Stomach (tissue), 4 donors: ENCODE measurements around the gene GPC6.

Experiments used
- EP300 ChIP-seq: sonication (generic); formaldehyde crosslinking; IDR thresholded peaks from one replicate; pipeline ENCODE4 v1.6.1; 2017; ENCODE audit warnings: antibody characterized with exemption
- POLR2A ChIP-seq, 4 donors: fragments of 450-650 bp; IDR thresholded peaks; one replicate each; pipeline ENCODE4 v1.6.1; 2016; ENCODE audit warnings: antibody characterized with exemption in 4 of 4, control low read depth in 2 of 4, mild to moderate bottlenecking in 1 of 4, moderate library complexity in 1 of 4
- POLR2AphosphoS5 ChIP-seq, 3 donors: sonication (generic); formaldehyde crosslinking; IDR thresholded peaks; one replicate each; pipeline ENCODE4 v1.6.1; 2016; ENCODE audit warnings: antibody characterized with exemption in 3 of 3
- TF ChIP-seq, protein P1 (sequence below), 7 experiments: fragments of 450-650 bp in 4 of 7; fragments of 200-600 bp in 3 of 7; sonication (generic) in 3 of 7; IDR thresholded peaks; one replicate each; pipeline ENCODE4 v1.5.1; 2016 to 2019; ENCODE audit warnings: antibody characterized with exemption in 7 of 7, control low read depth in 2 of 7, mild to moderate bottlenecking in 1 of 7

DNA sequence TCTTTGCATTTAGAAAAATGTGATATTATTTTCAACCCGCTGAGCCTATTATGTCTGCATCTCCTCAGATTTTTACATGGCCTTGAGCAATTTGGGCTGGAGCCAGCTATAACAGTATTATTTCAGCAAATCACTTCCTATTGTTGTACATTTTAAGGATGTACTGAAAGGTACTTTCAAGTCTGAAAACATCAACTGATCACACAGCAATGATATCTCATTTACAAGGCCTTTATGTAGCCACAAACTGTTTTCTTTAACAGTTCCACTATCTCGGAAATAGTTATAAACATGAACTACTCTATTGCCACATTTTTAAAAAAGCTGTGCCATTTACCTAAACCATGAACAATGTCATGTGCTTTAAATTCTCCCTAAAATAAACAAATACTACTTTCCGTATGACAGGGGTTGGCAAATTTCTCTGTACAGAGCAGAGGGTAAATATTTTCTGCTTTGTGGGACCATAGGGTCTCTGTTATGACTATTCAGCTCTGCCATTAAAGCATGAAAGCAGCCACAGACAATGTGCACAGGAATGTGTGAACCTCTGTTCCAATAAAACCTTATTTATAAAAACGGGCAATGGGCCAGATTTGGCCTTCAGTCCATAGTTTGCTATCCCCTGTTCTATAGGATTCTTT is 560.4 kb downstream of the GPC6 start:
- TF ChIP-seq, protein P1, sequence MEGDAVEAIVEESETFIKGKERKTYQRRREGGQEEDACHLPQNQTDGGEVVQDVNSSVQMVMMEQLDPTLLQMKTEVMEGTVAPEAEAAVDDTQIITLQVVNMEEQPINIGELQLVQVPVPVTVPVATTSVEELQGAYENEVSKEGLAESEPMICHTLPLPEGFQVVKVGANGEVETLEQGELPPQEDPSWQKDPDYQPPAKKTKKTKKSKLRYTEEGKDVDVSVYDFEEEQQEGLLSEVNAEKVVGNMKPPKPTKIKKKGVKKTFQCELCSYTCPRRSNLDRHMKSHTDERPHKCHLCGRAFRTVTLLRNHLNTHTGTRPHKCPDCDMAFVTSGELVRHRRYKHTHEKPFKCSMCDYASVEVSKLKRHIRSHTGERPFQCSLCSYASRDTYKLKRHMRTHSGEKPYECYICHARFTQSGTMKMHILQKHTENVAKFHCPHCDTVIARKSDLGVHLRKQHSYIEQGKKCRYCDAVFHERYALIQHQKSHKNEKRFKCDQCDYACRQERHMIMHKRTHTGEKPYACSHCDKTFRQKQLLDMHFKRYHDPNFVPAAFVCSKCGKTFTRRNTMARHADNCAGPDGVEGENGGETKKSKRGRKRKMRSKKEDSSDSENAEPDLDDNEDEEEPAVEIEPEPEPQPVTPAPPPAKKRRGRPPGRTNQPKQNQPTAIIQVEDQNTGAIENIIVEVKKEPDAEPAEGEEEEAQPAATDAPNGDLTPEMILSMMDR (IDR thresholded peaks at IDR 0.05) = no peak
- TF ChIP-seq POLR2AphosphoS5 (IDR thresholded peaks at IDR 0.05) (no peak), EP300 (no peak), POLR2A (IDR thresholded peaks at IDR 0.05) (no peak)
